Ishikawa (cell line): Measurements from ENCODE around the gene CAMTA1.

Source experiments
- CEBPB ChIP-seq: IDR thresholded peaks from 2 replicates; pipeline ENCODE4 v1.6.1; 2012
- CREB1 ChIP-seq: IDR thresholded peaks from 2 replicates; pipeline ENCODE4 v1.6.1; 2012; ENCODE audit warnings: low read depth
- EGR1 ChIP-seq: IDR thresholded peaks from 2 replicates; pipeline ENCODE4 v1.6.1; 2012
- EP300 ChIP-seq: IDR thresholded peaks from 2 replicates; pipeline ENCODE4 v1.6.1; 2012; ENCODE audit warnings: borderline replicate concordance
- FOXM1 ChIP-seq: IDR thresholded peaks from 2 replicates; pipeline ENCODE4 v1.6.1; 2012; ENCODE audit warnings: low read depth, borderline replicate concordance
- MAX ChIP-seq: IDR thresholded peaks from 2 replicates; pipeline ENCODE4 v1.6.1; 2012
- NFIC ChIP-seq: IDR thresholded peaks from 2 replicates; pipeline ENCODE4 v1.6.1; 2012
- RAD21 ChIP-seq: IDR thresholded peaks from 2 replicates; pipeline ENCODE4 v1.6.1; 2012; ENCODE audit warnings: low read depth
- TAF1 ChIP-seq: IDR thresholded peaks from 2 replicates; pipeline ENCODE4 v1.6.1; 2012; ENCODE audit warnings: low read depth, mild to moderate bottlenecking
- TCF12 ChIP-seq: IDR thresholded peaks from 2 replicates; pipeline ENCODE4 v1.6.1; 2012; ENCODE audit warnings: low read depth
- TEAD4 ChIP-seq: IDR thresholded peaks from 2 replicates; pipeline ENCODE4 v1.6.1; 2012
- USF1 ChIP-seq: IDR thresholded peaks from 2 replicates; pipeline ENCODE4 v1.6.1; 2012
- YY1 ChIP-seq: IDR thresholded peaks from 2 replicates; pipeline ENCODE4 v1.6.1; 2012; ENCODE audit warnings: low read depth
- ZBTB7A ChIP-seq: IDR thresholded peaks from 2 replicates; pipeline ENCODE4 v1.6.1; 2012; ENCODE audit warnings: low read depth
- TF ChIP-seq, protein P1 (sequence below): IDR thresholded peaks from 2 replicates; pipeline ENCODE4 v1.6.1; 2012; ENCODE audit warnings: low read depth, mild to moderate bottlenecking

CAMTA1 gene

DNA sequence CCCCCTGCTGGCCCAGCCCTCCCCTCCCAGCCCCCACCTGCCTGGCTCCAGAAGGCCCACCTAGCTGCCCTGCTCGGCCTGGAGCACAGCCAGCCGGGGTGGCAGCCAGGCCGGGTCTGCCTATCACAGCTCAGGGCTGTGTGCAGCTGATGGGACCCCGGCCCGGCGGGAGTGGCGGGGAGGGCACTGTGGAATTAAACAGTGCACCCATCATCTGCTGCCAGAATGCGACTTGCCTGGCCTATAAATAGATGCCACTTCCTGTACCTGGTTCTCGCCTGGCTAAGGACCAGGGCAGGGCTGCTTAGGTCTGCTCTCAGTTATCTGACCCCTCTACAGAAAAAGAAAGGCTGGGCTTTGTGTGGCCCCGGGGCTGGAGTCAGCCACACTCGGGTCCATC is 887.6 kb downstream of the CAMTA1 start:
- TF ChIP-seq EGR1 = no peak
- no peak for TF ChIP-seq RAD21
- no peak for TF ChIP-seq TCF12
- TF ChIP-seq ZBTB7A = no peak
- TF ChIP-seq CEBPB = no peak
- TF ChIP-seq CREB1 = no peak
- TF ChIP-seq TEAD4 = no peak
- TF ChIP-seq TAF1 = no peak
- TF ChIP-seq FOXM1 = no peak
- no peak for TF ChIP-seq YY1
- TF ChIP-seq NFIC = no peak
- TF ChIP-seq, protein P1, sequence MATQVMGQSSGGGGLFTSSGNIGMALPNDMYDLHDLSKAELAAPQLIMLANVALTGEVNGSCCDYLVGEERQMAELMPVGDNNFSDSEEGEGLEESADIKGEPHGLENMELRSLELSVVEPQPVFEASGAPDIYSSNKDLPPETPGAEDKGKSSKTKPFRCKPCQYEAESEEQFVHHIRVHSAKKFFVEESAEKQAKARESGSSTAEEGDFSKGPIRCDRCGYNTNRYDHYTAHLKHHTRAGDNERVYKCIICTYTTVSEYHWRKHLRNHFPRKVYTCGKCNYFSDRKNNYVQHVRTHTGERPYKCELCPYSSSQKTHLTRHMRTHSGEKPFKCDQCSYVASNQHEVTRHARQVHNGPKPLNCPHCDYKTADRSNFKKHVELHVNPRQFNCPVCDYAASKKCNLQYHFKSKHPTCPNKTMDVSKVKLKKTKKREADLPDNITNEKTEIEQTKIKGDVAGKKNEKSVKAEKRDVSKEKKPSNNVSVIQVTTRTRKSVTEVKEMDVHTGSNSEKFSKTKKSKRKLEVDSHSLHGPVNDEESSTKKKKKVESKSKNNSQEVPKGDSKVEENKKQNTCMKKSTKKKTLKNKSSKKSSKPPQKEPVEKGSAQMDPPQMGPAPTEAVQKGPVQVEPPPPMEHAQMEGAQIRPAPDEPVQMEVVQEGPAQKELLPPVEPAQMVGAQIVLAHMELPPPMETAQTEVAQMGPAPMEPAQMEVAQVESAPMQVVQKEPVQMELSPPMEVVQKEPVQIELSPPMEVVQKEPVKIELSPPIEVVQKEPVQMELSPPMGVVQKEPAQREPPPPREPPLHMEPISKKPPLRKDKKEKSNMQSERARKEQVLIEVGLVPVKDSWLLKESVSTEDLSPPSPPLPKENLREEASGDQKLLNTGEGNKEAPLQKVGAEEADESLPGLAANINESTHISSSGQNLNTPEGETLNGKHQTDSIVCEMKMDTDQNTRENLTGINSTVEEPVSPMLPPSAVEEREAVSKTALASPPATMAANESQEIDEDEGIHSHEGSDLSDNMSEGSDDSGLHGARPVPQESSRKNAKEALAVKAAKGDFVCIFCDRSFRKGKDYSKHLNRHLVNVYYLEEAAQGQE = no peak
- no peak for TF ChIP-seq USF1
- no peak for TF ChIP-seq MAX
- no peak for TF ChIP-seq EP300

GRCh38 chr1:7674972-7675371 is 889.7 kb downstream of the CAMTA1 start:
- TF ChIP-seq TCF12 (no peak), TEAD4 (no peak), USF1 (no peak), CREB1 (no peak)

DNA sequence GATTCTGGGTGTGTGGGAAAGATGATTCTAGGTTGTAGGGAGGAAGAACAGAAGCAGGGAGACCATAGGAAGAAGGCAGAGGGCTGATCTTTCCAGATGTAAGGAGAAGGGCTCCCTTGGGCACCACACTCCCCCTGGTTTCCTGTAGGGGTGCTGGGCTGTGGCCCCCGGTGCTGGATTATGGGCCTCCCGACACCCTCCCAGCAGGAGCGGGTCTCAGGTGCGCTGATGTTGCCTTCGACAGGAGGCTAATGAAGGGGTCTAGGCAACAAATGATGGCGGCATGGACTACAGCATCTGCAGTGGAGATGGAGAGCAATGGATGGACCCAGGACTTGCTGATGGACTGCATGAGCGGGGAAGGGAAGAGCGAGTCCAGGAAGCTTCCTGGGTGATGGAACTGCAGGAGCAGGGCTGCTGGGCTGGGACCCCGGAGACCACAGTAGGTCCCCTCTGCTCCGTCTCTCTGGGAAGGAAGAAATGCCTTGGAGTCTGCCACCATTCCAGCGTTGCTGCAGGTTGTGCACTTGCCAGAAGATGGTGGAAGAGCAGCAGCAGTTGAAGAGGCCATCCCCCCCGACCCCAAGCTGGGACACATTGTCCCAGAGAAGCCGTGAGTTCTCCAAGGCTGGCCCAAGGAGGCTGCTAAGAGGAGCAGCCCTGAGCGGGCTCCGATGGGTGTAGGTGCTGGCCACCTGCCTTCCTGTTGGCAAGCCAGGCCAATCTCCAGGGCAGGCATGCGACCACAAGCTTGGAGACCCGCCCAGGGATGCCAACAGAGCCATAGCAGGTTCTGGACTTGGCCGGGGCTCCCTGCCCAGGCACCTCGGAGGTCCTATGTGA is 890.4 kb downstream of the CAMTA1 start:
- TF ChIP-seq MAX = no peak
- no peak for TF ChIP-seq RAD21
- no peak for TF ChIP-seq ZBTB7A
- TF ChIP-seq CREB1 = no peak
- no peak for TF ChIP-seq NFIC
- TF ChIP-seq FOXM1 = no peak
- no peak for TF ChIP-seq EP300
- TF ChIP-seq TAF1 = no peak

GRCh38 chr1:7676274-7676945 is 891.2 kb downstream of the CAMTA1 start:
- TF ChIP-seq TEAD4 = no peak

- TF ChIP-seq CREB1 (no peak), EP300 (no peak), MAX (no peak), EGR1 (no peak), USF1 (no peak), FOXM1 (no peak), RAD21 (no peak)
- TF ChIP-seq, protein P1 = no peak
Measured at GRCh38 chr1:7677111-7677510, 891.9 kb downstream of the CAMTA1 start.

GRCh38 chr1:7677815-7678214 is 892.6 kb downstream of the CAMTA1 start:
- no peak for TF ChIP-seq NFIC
- TF ChIP-seq CEBPB = no peak
- TF ChIP-seq FOXM1 = no peak
- TF ChIP-seq TCF12 = no peak
- no peak for TF ChIP-seq EP300
- no peak for TF ChIP-seq CREB1
- TF ChIP-seq TAF1 = no peak
- TF ChIP-seq TEAD4 = no peak
- no peak for TF ChIP-seq MAX
- no peak for TF ChIP-seq USF1
- TF ChIP-seq YY1 = no peak
- no peak for TF ChIP-seq RAD21
- no peak for TF ChIP-seq EGR1
- no peak for TF ChIP-seq ZBTB7A
- TF ChIP-seq, protein P1 = no peak
